HG03066 (cell line): ENCODE measurements around the gene SURF4.
"Not testable (repeated sequence)": the region's sequence is repeated elsewhere in the genome, so short reads cannot be mapped to it uniquely, and the experiment has no call there.

ENCODE experiments used
- ATAC-seq: cut with Tn5 transposase; IDR thresholded peaks from one replicate; pipeline ENCODE4 v1.9.1; 2021; ENCODE audit warnings: low read depth; ENCODE audit not compliant: unreplicated experiment

Gene SURF4

DNA sequence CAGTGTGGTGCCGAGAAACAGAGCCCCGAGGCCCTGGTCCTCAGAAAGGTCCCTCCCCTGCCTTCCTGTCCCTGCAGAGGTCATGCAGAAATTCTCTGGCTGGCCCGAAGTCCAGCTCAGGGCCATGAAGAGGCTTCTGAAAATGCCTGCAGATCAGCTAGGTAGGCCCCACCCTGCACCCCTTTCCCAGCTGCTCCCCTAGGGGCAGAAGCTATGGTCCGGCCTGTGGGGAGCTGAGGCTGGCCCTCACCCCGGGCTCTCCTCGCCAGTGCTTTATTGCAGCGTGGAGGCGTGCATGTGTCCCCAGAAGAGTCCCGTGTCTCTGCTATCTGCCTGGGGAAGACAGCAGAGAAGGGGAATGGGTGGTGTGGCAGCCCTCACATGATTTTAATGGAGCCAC lies 22.0 kb upstream of the SURF4 start:
- no peak for ATAC-seq

GRCh38 chr9:133397370-133397769 lies 21.5 kb upstream of the SURF4 start:
- no peak for ATAC-seq

DNA sequence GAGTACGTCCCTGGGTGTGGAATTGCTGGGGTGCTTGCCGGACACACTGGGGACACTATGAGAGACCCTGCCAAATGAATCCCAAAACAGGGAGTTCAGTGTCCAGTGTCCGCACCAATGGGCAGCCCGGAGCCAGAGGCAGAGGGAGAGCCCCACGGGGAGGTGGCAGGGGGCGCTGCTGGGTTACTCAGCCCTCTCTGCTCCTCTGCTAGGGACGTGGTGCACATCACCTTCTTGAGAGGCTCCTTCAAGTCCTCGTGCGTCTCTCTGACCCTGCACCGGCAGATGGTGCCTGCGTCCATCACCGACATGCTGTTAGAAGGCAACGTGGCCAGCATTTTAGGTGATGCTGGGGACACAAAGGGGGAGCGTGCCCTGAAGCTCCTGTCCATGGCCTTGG lies 21.1 kb upstream of the SURF4 start:
- ATAC-seq = no peak

DNA sequence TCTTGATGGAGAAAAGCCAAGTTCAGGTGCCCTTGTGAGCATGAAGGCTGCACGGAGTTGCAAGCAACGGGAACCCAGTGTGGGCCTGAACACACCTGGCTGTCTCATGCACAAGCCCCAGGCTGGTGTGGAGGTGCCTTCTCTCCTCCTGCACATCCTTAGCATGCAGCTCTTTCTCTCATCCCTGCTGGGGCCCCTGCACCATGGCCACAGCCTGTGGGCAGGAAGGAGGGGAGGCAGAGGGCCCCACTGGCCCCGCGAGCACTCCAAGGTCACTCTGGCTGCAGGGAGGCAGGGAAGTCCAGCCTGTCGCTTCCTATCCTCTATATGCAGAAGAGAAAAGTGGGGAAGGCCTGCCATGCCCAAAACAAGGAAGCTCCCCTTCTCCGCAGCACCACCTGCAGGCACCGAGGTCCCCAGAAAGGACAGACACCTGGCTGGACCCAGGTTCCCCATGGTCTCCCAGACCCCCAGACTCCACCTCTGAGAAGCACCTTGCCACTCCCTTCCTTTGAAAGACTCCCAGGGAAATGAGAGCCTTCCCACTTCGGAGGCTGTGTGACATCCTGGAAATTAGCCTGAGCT lies 18.9 kb upstream of the SURF4 start:
- no peak for ATAC-seq

- ATAC-seq = no peak
Measured at GRCh38 chr9:133393399-133393798, 17.5 kb upstream of the SURF4 start.

DNA sequence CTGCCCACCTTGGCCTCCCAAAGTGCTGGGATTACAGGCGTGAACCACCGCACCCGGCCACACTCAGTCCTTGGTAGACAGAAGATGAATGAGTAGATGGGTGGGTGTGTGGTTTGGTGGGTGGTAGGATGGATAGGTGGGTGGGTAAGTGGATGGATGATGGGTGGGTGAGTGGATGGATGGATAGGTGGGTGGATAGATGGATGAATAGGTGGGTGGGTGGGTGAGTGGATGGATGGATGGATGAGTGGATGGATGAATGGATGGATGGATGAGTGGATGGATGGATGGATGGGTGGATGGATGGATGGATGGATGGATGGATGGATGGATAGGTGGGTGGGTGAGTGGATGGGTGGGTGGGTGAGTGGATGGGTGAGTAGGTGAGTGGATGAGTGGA lies 16.4 kb upstream of the SURF4 start:
- not testable (repeated sequence) for ATAC-seq

GRCh38 chr9:133391449-133391848 lies 15.6 kb upstream of the SURF4 start:
- ATAC-seq = not testable (repeated sequence)

DNA sequence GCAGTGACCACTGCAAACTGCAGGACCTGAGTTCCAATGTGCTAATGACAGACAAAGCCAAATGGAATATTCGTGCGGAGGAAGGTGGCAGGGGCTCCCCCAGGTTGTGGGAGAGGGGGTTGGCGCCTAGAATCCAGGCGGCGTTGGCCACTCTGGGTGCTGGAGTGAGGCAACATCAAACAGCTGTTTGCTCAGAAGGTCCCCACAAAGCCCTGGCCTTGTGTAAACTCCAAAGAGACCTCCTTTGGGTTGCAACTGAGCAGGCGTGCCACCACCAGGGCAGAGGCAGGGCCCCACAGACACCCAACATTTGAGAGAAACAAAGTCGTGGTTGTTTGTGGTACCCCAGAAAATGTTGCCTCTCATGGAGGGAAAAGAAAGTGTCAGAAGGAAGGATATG lies 14.9 kb upstream of the SURF4 start:
- ATAC-seq = no peak

DNA sequence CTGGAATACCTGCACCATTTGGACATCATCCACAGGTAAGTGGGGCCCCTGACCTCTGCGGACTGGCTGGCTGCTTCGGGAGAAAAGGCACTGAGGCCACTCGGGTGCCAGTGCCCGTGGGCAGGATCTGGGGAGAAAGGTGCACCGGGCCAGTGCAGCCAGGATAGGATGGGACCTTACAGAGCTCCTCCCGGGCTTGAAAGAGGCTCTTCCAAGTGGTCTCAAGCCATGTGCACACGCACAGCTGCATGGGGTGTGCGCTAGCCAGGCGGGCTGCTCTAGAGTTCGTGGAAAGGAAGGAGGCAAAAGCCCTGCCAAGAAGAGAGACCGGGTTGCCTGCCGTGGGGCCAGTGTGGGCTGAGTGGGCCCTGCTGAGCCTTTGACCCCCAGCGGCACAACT lies 13.7 kb upstream of the SURF4 start:
- ATAC-seq = no peak

- no peak for ATAC-seq
Measured at GRCh38 chr9:133389025-133389557, 13.2 kb upstream of the SURF4 start.

GRCh38 chr9:133387680-133388079 lies 11.8 kb upstream of the SURF4 start:
- no peak for ATAC-seq

GRCh38 chr9:133386338-133386737 lies 10.5 kb upstream of the SURF4 start:
- ATAC-seq = no peak

- no peak for ATAC-seq
Measured at GRCh38 chr9:133385452-133385851, 9.6 kb upstream of the SURF4 start.

- ATAC-seq = no peak
Measured at GRCh38 chr9:133384736-133385321, 9.0 kb upstream of the SURF4 start.

GRCh38 chr9:133383438-133383837 lies 7.6 kb upstream of the SURF4 start:
- ATAC-seq = no peak

DNA sequence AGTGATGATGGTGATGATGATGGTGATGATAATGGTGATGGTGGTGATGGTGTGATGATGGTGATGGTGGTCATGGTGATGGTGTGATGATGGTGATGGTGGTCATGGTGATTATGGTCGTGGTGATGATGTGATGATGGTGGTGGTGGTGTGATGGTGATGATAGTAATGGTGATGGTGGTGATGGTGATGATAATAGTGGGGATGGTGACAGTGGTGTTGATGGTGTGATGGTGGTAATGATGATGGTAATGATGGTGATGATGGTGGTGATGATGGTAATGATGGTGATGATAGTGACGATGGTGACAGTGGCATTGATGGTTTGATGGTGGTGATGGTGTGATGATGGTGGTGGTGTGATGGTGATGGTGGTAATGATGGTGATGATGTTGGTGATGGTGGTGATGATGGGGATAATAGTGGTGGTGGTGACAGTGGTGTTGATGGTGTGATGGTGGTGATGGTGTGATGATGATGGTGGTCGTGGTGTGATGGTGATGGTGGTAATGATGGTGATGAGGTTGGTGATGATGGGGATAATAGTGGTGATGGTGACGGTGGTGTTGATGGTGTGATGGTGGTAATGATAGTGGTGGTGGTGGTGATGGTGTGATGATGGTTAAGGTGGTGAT lies 6.8 kb upstream of the SURF4 start:
- no peak for ATAC-seq

GRCh38 chr9:133380734-133381133 lies 4.9 kb upstream of the SURF4 start:
- ATAC-seq = no peak

GRCh38 chr9:133379153-133380086 lies 3.6 kb upstream of the SURF4 start:
- ATAC-seq = no peak

- no peak for ATAC-seq
Measured at GRCh38 chr9:133378408-133378962, 2.6 kb upstream of the SURF4 start.

DNA sequence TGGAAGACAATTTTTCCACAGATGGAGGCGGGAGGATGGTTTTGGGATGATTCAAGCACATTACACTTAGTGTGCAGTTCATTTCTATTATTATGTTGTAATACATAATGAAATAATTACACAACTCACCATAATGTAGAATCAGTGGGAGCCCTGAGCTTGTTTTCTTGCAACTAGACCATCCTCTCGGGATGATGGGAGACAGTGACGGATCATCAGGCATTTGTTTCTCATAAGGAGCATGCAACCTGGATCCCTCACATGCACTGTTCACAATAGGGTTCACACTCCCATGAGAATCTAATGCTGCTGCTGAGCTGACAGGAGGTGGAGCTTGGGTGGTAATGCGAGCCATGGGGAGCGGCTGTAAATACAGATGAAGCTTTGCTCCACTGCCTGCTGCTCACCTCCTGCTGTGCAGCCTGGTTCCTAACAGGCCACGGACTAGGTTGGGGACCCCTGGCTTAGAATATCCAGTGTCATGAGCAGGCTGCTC lies 1.9 kb upstream of the SURF4 start:
- no peak for ATAC-seq
